SK-N-SH (cell line): Measurements from ENCODE around the gene TMEM87B. TPM values are rescaled to one million over a fixed set of nuclear protein-coding genes. Genes with fewer than 3 reads are reported as not detected.

Experiments
- CTCF ChIA-PET: fragments of 300-600, 350-600 bp; formaldehyde crosslinking; extraction: SDS; loops from one replicate; lab custom pipeline; 2021; lab: Yijun Ruan, JAX
- POLR2A ChIA-PET: fragments of 350-600 bp; sonication (Branson Sonifier 250); formaldehyde crosslinking; extraction: SDS; loops from one replicate; lab custom pipeline; 2020; ENCODE audit warnings: antibody characterized with exemption, inconsistent platforms; lab: Yijun Ruan, JAX
- DNase-seq: peaks from one replicate; pipeline ENCODE4 v3.0.0; 2012
- H2AFZ ChIP-seq: fragments of 200-600 bp; sonication (generic); 2 replicates; pipeline ENCODE4 v1.8.1; 2016; ENCODE audit warnings: antibody characterized with exemption, mild to moderate bottlenecking, low read depth
- H3F3A ChIP-seq: fragments of 200-600 bp; sonication (generic); replicated peaks from 2 replicates; pipeline ENCODE3; 2016; ENCODE audit warnings: antibody characterized with exemption, mild to moderate bottlenecking; ENCODE audit not compliant: insufficient read depth
- H3K27ac ChIP-seq, 2 experiments: fragments of 200-500 bp in 1 of 2; fragments of 200-600 bp in 1 of 2; sonication (Bioruptor generic) in 1 of 2; sonication (generic), shearing (Covaris generic) in 1 of 2; 2 replicates each; pipeline versions ENCODE4 v1.5.1 to v1.6.1; 2014 to 2016; ENCODE audit warnings: low read depth in 2 of 2, inconsistent platforms in 1 of 2, low read length in 1 of 2, mild to moderate bottlenecking in 1 of 2, mixed read lengths in 1 of 2
- H3K27me3 ChIP-seq: fragments of 200-600 bp; sonication (generic), shearing (Covaris generic); 2 replicates; pipeline ENCODE4 v1.6.1; 2016; ENCODE audit warnings: mixed run types; ENCODE audit not compliant: insufficient read depth
- H3K36me3 ChIP-seq, 2 experiments: fragments of 200-500 bp in 1 of 2; fragments of 200-600 bp in 1 of 2; sonication (Bioruptor generic) in 1 of 2; sonication (generic) in 1 of 2; replicated peaks in 1 of 2; 2 replicates each; pipeline versions ENCODE3 to v1.5.1; 2014 to 2016; ENCODE audit warnings: low read length in 1 of 2, mild to moderate bottlenecking in 1 of 2; ENCODE audit not compliant: insufficient read depth in 2 of 2, control insufficient read depth in 1 of 2
- H3K4me1 ChIP-seq, 2 experiments: fragments of 200-500 bp in 1 of 2; fragments of 200-600 bp in 1 of 2; sonication (Bioruptor generic) in 1 of 2; sonication (generic), shearing (Covaris generic) in 1 of 2; 2 replicates each; pipeline versions ENCODE4 v1.5.1 to v1.6.1; 2014 to 2016; ENCODE audit warnings: low read depth in 1 of 2, low read length in 1 of 2, mixed run types in 1 of 2; ENCODE audit not compliant: insufficient read depth in 2 of 2, control insufficient read depth in 1 of 2
- H3K4me2 ChIP-seq: fragments of 200-600 bp; sonication (generic), shearing (Covaris generic); 2 replicates; pipeline ENCODE4 v1.6.1; 2017; ENCODE audit warnings: mixed run types
- H3K4me3 ChIP-seq, 2 experiments: fragments of 200-500 bp in 1 of 2; fragments of 200-600 bp in 1 of 2; sonication (Bioruptor generic) in 1 of 2; sonication (generic), shearing (Covaris generic) in 1 of 2; 2 replicates each; pipeline versions ENCODE4 v1.5.1 to v1.8.1; 2014 to 2016; ENCODE audit warnings: low read depth in 2 of 2, inconsistent platforms in 1 of 2, low read length in 1 of 2, mild to moderate bottlenecking in 1 of 2, mixed read lengths in 1 of 2, moderate library complexity in 1 of 2
- H3K79me2 ChIP-seq: fragments of 200-600 bp; sonication (generic); 2 replicates; pipeline ENCODE4 v1.8.1; 2017; ENCODE audit warnings: mild to moderate bottlenecking; ENCODE audit not compliant: insufficient read depth
- H3K9ac ChIP-seq: fragments of 200-600 bp; sonication (generic); 2 replicates; pipeline ENCODE4 v1.6.1; 2017; ENCODE audit warnings: mixed run types
- H3K9me2 ChIP-seq: fragments of 200-600 bp; sonication (generic); 2 replicates; pipeline ENCODE4 v1.6.1; 2017; ENCODE audit warnings: mixed run types
- H3K9me3 ChIP-seq: fragments of 200-600 bp; sonication (generic); 2 replicates; pipeline ENCODE4 v1.6.1; 2017; ENCODE audit warnings: mixed run types, mild to moderate bottlenecking, moderate library complexity
- H4K20me1 ChIP-seq: fragments of 200-600 bp; sonication (generic); 2 replicates; pipeline ENCODE4 v1.6.1; 2017; ENCODE audit warnings: mild to moderate bottlenecking, mixed run types; ENCODE audit not compliant: insufficient read depth
- CHD2 ChIP-seq: fragments of 150-350 bp; IDR thresholded peaks from 2 replicates; pipeline ENCODE4 v1.6.1; 2018; ENCODE audit warnings: low read length; ENCODE audit not compliant: partially characterized antibody
- ELF1 ChIP-seq: IDR thresholded peaks from 2 replicates; pipeline ENCODE4 v1.4.0; 2012
- EP300 ChIP-seq, 2 experiments: IDR thresholded peaks; 2 replicates each; pipeline versions ENCODE4 v1.4.0 to v1.6.1; 2012; ENCODE audit warnings: borderline replicate concordance in 1 of 2, low read depth in 1 of 2, low read length in 1 of 2
- EZH2phosphoT487 ChIP-seq: fragments of 200-600 bp; sonication (generic); IDR thresholded peaks from 2 replicates; pipeline ENCODE4 v1.6.1; 2017; ENCODE audit warnings: low read depth, mixed run types, mild to moderate bottlenecking, antibody characterized with exemption, moderate library complexity, borderline replicate concordance
- FOSL2 ChIP-seq: IDR thresholded peaks from 2 replicates; pipeline ENCODE4 v1.4.0; 2012; ENCODE audit warnings: low read depth, mild to moderate bottlenecking, moderate library complexity, borderline replicate concordance
- GATA2 ChIP-seq: sonication (generic); formaldehyde crosslinking; IDR thresholded peaks from 2 replicates; pipeline ENCODE4 v1.5.0; 2020; ENCODE audit warnings: mild to moderate bottlenecking, missing genetic modification reagents
- MEF2A ChIP-seq: IDR thresholded peaks from 2 replicates; pipeline ENCODE4 v1.4.0; 2012; ENCODE audit warnings: low read depth, borderline replicate concordance
- NRF1 ChIP-seq: IDR thresholded peaks from 2 replicates; pipeline ENCODE4 v1.6.1; 2012; ENCODE audit warnings: low read depth, mild to moderate bottlenecking, low read length
- RAD21 ChIP-seq: IDR thresholded peaks from 2 replicates; pipeline ENCODE4 v1.6.1; 2012; ENCODE audit warnings: mild to moderate bottlenecking, low read length
- RFX5 ChIP-seq: IDR thresholded peaks from 2 replicates; pipeline ENCODE4 v1.6.1; 2012; ENCODE audit warnings: mild to moderate bottlenecking, improper control_type of control experiment, low read length
- SMC3 ChIP-seq: IDR thresholded peaks from 2 replicates; pipeline ENCODE4 v1.6.1; 2012; ENCODE audit warnings: low read depth, low read length, improper control_type of control experiment
- TAF1 ChIP-seq: IDR thresholded peaks from 2 replicates; pipeline ENCODE4 v1.6.1; 2012; ENCODE audit warnings: low read depth, mild to moderate bottlenecking, low read length, moderate library complexity, borderline replicate concordance
- YY1 ChIP-seq: IDR thresholded peaks from 2 replicates; pipeline ENCODE4 v1.4.0; 2012; ENCODE audit warnings: low read depth, mild to moderate bottlenecking
- WGBS: methylation state at CpG from one replicate; pipeline ENCODE4 v1.1.6; 2017; ENCODE audit warnings: low lambda C conversion rate; 5-methylcytosine and 5-hydroxymethylcytosine counted together
- polyA plus RNA-seq, 3 experiments: library from polyadenylated mRNA; depleted of rRNA; stranded (reverse); fragments of >200 nt; gene quantifications; 2 replicates each; pipeline ENCODE4 v1.2.3, GENCODE V29; 2012
- TF ChIP-seq, protein P1 (sequence below): fragments of 150-350 bp; IDR thresholded peaks from 2 replicates; pipeline ENCODE4 v1.6.1; 2017; ENCODE audit warnings: antibody characterized with exemption, low read length, low read depth, borderline replicate concordance
- TF ChIP-seq, protein P2 (sequence below): fragments of 150-350 bp; IDR thresholded peaks from 2 replicates; pipeline ENCODE4 v1.6.1; 2016; ENCODE audit warnings: mild to moderate bottlenecking, low read depth, low read length
- TF ChIP-seq, protein P3 (sequence below): IDR thresholded peaks from 2 replicates; pipeline ENCODE4; 2012
- TF ChIP-seq, protein P4 (sequence below): IDR thresholded peaks from 2 replicates; pipeline ENCODE4 v1.4.0; 2012; ENCODE audit warnings: low read depth, borderline replicate concordance

The TMEM87B gene
- polyA plus RNA-seq, 1 of the 3 experiments (the other 2 are of a cell fraction): 7.9 TPM

DNA sequence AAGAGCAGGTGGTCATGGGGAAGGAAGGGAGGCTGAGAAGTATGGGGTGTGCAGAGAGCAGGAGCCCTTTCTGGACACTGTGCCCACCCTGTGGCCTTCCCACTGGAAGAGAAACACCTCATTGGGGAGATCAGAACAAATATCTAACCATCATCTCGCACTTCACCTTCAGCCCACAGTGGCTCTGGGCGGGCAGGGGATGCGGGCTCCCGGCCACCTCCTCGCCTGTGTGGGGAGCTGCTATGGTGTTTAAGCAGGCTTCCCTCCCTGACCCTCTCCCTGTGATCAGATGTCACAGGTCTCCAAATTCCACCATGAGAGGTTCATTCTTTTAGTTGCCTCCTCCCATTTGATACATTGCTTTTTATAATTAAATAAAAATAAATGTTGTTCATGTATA lies 88.1 kb downstream of the TMEM87B start:
- H3K27me3 ChIP-seq: no peaks in the 10 kb centered on the region
- no peaks in the 10 kb centered on the region for H3K79me2 ChIP-seq
- no peak for DNase-seq
- no peak overlapping the region for H3K27ac ChIP-seq
- H4K20me1 ChIP-seq: no peaks in the 10 kb centered on the region
- H3K4me3 ChIP-seq: no peak overlapping the region
- H2AFZ ChIP-seq: no peak overlapping the region
- POLR2A ChIA-PET: no interaction called here
- no peaks in the 10 kb centered on the region for H3K9me2 ChIP-seq
- 84% methylated on average over 5 of the region's 5 CpGs for WGBS
- no peaks in the 10 kb centered on the region; a peak in 1 of 4 replicates for H3K4me1 ChIP-seq
- TF ChIP-seq SMC3: no peak
- TF ChIP-seq, protein P1, sequence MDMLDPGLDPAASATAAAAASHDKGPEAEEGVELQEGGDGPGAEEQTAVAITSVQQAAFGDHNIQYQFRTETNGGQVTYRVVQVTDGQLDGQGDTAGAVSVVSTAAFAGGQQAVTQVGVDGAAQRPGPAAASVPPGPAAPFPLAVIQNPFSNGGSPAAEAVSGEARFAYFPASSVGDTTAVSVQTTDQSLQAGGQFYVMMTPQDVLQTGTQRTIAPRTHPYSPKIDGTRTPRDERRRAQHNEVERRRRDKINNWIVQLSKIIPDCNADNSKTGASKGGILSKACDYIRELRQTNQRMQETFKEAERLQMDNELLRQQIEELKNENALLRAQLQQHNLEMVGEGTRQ: no peak
- no peak for TF ChIP-seq EP300 (IDR thresholded peaks at IDR 0.05; ENCODE audit: borderline replicate concordance in 1 of 2, low read depth in 1 of 2, low read length in 1 of 2)
- TF ChIP-seq GATA2: no peak
- TF ChIP-seq, all 33 proteins: peak for 0
- H3K4me2 ChIP-seq: no peak overlapping the region
- no peaks in the 10 kb centered on the region for H3K9me3 ChIP-seq
- H3K9ac ChIP-seq: no peak overlapping the region
- CTCF ChIA-PET: no interaction called here
- H3F3A ChIP-seq: peaks cover 9% of the 10 kb centered on the region
- H3K36me3 ChIP-seq: no peaks in the 10 kb centered on the region

DNA sequence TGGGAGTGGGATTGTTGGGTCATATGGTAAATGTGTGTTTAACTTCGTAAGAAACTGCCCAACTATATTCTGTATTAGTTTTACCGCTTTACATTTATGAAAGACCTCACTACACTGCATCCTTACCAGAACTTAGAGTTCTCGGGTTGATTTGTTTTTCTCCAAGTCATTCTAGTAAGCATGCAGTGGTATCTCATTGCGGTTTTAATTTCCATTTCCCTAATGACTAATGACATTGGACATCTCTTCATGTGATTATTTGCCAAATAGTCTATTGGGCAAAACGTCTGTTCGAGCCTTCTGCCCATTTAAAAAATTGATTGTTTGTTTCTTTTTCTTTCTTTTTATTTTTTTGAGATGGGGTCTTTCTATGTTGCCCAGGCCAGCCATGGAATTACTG lies 89.9 kb downstream of the TMEM87B start:
- 95% methylated on average over 6 of the region's 6 CpGs for WGBS
- Histone ChIP-seq H3F3A (peaks cover 12% of the 10 kb centered on the region), H3K9me2 (no peaks in the 10 kb centered on the region), H3K27ac (no peak overlapping the region), H3K36me3 (no peaks in the 10 kb centered on the region), H3K9me3 (no peaks in the 10 kb centered on the region), H3K4me3 (no peak overlapping the region), H3K79me2 (no peaks in the 10 kb centered on the region), H2AFZ (no peak overlapping the region)
- POLR2A ChIA-PET: no interaction called here
- TF ChIP-seq, protein P2, sequence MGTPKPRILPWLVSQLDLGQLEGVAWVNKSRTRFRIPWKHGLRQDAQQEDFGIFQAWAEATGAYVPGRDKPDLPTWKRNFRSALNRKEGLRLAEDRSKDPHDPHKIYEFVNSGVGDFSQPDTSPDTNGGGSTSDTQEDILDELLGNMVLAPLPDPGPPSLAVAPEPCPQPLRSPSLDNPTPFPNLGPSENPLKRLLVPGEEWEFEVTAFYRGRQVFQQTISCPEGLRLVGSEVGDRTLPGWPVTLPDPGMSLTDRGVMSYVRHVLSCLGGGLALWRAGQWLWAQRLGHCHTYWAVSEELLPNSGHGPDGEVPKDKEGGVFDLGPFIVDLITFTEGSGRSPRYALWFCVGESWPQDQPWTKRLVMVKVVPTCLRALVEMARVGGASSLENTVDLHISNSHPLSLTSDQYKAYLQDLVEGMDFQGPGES: no peak
- TF ChIP-seq TAF1 (no peak), ELF1 (no peak), YY1 (no peak), RFX5 (no peak), CHD2 (no peak), EZH2phosphoT487 (no peak), MEF2A (no peak), NRF1 (no peak), FOSL2 (no peak), RAD21 (no peak), EP300 (IDR thresholded peaks at IDR 0.05; ENCODE audit: borderline replicate concordance in 1 of 2, low read depth in 1 of 2, low read length in 1 of 2) (no peak)
- TF ChIP-seq, protein P3, sequence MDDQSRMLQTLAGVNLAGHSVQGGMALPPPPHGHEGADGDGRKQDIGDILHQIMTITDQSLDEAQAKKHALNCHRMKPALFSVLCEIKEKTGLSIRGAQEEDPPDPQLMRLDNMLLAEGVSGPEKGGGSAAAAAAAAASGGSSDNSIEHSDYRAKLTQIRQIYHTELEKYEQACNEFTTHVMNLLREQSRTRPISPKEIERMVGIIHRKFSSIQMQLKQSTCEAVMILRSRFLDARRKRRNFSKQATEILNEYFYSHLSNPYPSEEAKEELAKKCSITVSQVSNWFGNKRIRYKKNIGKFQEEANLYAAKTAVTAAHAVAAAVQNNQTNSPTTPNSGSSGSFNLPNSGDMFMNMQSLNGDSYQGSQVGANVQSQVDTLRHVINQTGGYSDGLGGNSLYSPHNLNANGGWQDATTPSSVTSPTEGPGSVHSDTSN: no peak
- TF ChIP-seq, protein P1: no peak
- TF ChIP-seq, protein P4, sequence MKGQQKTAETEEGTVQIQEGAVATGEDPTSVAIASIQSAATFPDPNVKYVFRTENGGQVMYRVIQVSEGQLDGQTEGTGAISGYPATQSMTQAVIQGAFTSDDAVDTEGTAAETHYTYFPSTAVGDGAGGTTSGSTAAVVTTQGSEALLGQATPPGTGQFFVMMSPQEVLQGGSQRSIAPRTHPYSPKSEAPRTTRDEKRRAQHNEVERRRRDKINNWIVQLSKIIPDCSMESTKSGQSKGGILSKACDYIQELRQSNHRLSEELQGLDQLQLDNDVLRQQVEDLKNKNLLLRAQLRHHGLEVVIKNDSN: no peak
- TF ChIP-seq, all 33 proteins: peak for 0
- no peak for DNase-seq
- Histone ChIP-seq H3K4me2 (no peak overlapping the region), H4K20me1 (no peaks in the 10 kb centered on the region), H3K9ac (no peak overlapping the region), H3K27me3 (no peaks in the 10 kb centered on the region), H3K4me1 (peaks cover 0 to 2% of the 10 kb centered on the region in 2 experiments; a peak in 2 of 4 replicates)
- CTCF ChIA-PET: no interaction called here
